Motor neuron (in vitro differentiated cells): ENCODE results near the gene STK17A. TPM values are rescaled to one million over a fixed set of nuclear protein-coding genes. Genes with fewer than 3 reads are reported as not detected.

ENCODE experiments used
- ATAC-seq, 8 experiments: fragments of 200-7000 bp; cut with Tn5 transposase; replicated peaks in 6 of 8; 2 replicates each; pipeline ENCODE4 v1.8.0; 2021; ENCODE audit warnings: mild to moderate bottlenecking in 8 of 8, moderate library complexity in 8 of 8
- H3K27ac ChIP-seq, 2 donors: fragments of 250-450 bp; sonication (Bioruptor Pico); 2 replicates each; pipeline ENCODE4 v1.9.0; 2021; ENCODE audit warnings: antibody characterized with exemption in 2 of 2, mild to moderate bottlenecking in 2 of 2, moderate library complexity in 1 of 2
- H3K4me1 ChIP-seq, 2 donors: fragments of 250-450 bp; sonication (Bioruptor Pico); replicated peaks in 1 of 2; 2 replicates each; pipeline ENCODE4 v1.6.1; 2021; ENCODE audit warnings: antibody characterized with exemption in 2 of 2, mild to moderate bottlenecking in 2 of 2, moderate library complexity in 1 of 2
- H3K4me3 ChIP-seq, 5 donors: fragments of 250-450 bp; sonication (Bioruptor Pico); 2 replicates each; pipeline ENCODE4 v1.9.0; 2021; ENCODE audit warnings: antibody characterized with exemption in 5 of 5, mild to moderate bottlenecking in 5 of 5, moderate library complexity in 4 of 5
- WGBS, 10 experiments: fragments of 450-650 bp; shearing (Covaris generic); methylation state at CpG; one replicate each; pipeline ENCODE4 v1.0.0; 2022; 5-methylcytosine and 5-hydroxymethylcytosine counted together
- in situ Hi-C, 9 experiments: fragments of 400-800 bp; cut with MboI; loops; one replicate each; pipeline ENCODE4 v1.15.0; 2021; ENCODE audit warnings: low sequenced_read_pairs in 9 of 9, low pct_unique_long_range_greater_than_20kb in 2 of 9; ENCODE audit not compliant: unreplicated experiment in 9 of 9
- total RNA-seq, 8 experiments: library from RNA; unstranded; fragments of 300-600 nt; gene quantifications; 2 replicates each; pipeline versions ENCODE4 v1.2.3 to v1.2.4, GENCODE V29; 2022

Gene STK17A
- total RNA-seq, 8 experiments from 2014 or later, result 3.9 to 18.4 (median 13.4) TPM

DNA sequence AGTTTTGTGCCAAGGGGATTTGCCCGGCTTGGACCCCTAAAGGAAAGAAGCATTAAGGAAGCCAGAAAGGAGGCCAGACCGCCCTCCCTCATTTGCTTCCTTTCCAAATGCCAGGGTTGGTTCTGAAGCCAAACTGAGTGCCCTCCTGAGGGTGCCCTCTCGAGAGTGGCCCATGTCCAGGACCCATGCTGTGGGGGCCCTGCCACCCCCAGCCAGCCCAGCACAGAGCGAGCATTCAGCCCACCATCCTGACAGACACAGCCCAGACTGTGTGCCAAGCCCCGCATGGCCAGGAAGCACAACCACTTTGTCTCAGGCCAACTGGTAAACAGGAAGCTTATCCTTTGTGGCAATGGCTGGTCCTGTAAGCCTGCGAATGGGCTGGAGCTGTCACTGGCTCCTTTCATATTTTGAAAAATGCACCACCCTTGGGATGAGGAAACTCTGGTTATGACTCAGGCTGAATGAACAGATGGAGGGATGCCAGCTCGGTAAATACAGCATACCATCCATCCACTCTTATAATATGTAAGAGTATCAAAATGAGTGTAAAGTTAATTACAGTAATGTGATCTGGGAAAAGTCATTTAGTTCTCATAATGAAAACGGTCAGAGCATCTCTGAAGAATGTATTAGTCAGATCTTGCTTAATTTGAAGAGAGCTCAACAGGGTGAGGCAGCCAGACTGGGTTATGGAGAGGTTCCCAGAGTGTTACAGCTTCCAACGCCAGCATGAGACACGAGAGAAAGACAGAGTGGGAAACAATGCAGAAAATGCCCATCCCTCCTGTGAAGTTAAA, 65.0 kb downstream of the STK17A start:
- in situ Hi-C loops, result no loop called here
- Histone ChIP-seq H3K4me3 (no peak overlapping the region), H3K4me1 (peaks cover 28 to 43% of the 10 kb centered on the region in 2 donors), H3K27ac (peak overlapping the region; percentile 72 to 90)
- 0 to 70% (median 30%) methylated on average over 1 to 4 of the region's 10 CpGs; no CpG with 5 or more reads in 1 of the 10 experiments for WGBS, 10 experiments
- peak; percentile 56 to 91 (median 82) for ATAC-seq

DNA sequence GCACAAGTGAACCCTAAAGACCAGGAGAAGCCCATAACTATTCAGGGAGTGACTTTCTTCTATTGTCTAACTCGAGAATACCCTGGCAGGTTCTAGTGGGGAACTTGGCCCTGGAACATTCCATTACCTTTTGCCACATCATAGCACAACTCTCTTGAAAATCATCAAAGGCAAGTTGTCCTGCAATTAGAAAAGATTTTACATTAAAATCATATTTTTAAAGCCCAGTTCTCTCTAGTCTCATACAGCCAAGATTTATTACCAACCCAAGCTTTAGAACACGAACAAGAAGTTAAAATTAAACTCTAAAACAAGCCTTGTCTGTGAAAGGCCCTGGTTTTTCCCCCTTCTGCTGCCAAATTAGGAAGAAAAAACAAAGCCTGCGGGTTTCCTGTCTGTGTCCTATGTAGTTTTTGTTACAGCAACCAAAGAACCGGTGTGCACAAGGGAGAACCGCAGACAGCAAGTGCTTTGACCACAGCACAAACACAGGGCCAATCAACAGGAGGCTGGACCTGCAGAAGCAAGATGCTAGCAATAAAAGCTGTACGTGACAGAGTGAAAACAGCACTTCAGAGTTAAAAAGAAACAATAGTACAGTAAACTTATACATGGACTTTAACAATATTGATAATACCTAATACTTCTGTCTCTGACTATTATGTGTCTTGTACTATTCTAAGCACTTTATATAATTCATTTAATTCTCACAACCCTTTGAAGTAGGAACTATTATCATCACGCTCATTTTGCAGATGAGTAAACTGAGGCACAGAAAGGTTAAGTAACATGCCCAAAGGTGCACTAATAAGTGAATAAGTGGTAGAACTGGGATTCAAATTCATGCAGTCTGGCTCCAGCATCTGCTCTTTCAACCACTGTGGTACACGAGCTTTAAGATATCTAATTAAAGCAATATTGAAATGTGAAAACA, 65.8 kb downstream of the STK17A start:
- in situ Hi-C loops, result no loop called here
- Histone ChIP-seq H3K4me1 (peaks cover 28 to 43% of the 10 kb centered on the region in 2 donors), H3K27ac (peak overlapping the region in 1 of 2 donors; percentile 45), H3K4me3 (no peak overlapping the region)
- ATAC-seq, result no peak
- 3 to 80% (median 52%) methylated on average over 1 to 8 of the region's 8 CpGs; no CpG with 5 or more reads in 1 of the 10 experiments for WGBS, 10 experiments

DNA sequence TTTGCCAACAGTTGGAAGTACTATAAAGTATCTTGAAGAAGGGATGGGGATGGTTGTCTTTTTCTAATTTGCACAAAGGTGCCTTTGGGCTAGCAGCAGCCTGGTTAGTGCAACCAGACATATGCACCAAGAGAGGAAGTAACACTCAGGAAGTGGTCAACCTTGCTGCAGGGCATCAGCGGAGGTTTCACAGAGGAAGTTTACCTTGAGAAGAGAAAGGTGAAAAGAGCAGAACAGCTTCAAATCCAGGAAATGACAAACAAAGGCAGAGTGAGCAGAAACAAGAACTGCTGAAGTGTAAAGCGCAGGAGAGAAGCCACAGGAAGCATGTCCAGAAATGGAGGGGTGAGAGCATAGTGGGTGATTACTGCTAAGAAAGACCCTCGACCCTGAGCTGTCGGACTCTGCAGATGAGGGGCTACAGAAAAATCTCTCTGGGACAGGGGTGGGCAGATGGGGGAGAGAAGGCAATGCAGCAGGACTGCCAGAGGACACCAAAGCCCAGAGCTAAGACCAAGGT, 66.9 kb downstream of the STK17A start:
- in situ Hi-C loops, result no loop called here
- no peak overlapping the region for H3K27ac ChIP-seq
- H3K4me3 ChIP-seq, result no peak overlapping the region

DNA sequence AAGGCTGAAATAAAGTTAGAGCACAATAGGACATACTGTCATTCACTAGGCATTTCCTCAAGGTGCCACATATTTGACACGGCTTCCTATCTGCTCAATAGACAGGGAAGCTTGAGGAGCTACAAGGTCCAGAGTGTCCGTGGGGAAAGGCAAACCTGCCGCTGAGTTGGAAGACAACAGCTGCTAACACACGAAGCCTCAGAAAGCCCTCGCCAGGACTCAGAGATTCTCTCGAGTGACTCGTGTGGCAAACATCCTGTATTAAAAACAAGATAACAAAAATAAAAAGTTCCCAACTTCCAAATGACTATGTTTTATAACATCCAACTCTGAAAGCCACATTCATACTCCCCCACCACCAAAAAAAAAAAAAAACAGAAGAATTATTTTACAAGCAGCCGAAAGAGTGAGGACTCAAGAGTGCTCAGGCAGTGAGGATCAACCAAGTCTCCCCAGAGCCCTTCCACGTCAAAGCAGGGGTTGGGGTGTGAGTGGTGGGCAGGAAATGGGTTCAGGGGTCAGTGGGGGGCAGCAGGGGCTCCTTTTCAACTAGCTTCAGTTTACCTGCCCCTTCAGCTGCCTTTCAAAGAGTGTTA, 67.6 kb downstream of the STK17A start:
- WGBS, 10 experiments, result 41 to 91% (median 78%) methylated on average over 4 to 8 of the region's 9 CpGs; no CpG with 5 or more reads in 1 of the 10 experiments
- ATAC-seq, result no peak
- H3K4me1 ChIP-seq, result peaks cover 28 to 36% of the 10 kb centered on the region in 2 donors
- H3K4me3 ChIP-seq, result no peak overlapping the region
- H3K27ac ChIP-seq, result no peak overlapping the region
- in situ Hi-C loops, result no loop called here

More for the DNA sequence above, 66.9 kb downstream of the STK17A start:
- WGBS, 10 experiments, result 79 to 100% (median 93%) methylated on average over 1 to 4 of the region's 4 CpGs
- peaks cover 28 to 43% of the 10 kb centered on the region in 2 donors for H3K4me1 ChIP-seq
- ATAC-seq, result no peak

DNA sequence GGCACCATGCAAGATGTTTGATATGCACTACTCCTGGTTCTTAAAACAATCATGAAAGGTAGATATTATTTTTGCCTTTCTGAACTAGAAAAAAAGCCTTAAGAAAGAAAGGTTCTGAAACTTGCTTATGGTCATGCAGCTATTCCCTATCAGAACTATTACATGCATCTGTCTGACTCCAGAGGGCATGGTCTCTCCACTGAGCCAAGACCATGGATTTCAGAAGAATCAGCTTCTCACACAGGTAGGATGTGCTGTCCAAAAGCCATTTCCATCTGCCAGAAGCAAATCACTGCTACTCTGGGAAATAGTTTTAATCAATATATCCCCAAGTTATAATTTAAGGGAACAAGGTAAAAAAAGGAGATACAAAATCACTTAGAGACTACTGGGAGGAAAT, 69.5 kb downstream of the STK17A start:
- in situ Hi-C loops, result no loop called here
- no peak overlapping the region for H3K4me3 ChIP-seq
- H3K4me1 ChIP-seq, result peaks cover 12 to 18% of the 10 kb centered on the region in 2 donors
- H3K27ac ChIP-seq, result no peak overlapping the region
- ATAC-seq, result no peak

DNA sequence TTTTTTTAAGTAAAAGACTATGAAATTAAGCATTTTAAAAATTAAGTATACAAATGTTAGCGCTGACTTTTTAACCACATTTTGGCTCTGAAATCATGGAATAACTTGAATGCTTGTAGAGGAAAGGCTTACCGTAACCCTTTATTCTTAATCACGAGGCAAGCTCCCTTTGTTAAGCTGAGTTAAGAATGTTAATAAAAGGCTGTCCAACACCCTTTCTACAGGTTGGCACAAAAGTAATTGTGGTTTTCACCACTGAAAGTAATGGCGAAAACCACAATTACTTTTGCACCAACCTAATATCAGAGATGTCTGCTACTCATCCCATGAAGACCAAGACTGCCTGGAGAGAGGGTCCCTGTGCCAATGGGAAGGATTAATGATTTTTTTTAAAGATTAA, 70.6 kb downstream of the STK17A start:
- in situ Hi-C loops, result no loop called here
- no peak for ATAC-seq
- Histone ChIP-seq H3K4me3 (no peak overlapping the region), H3K27ac (no peak overlapping the region), H3K4me1 (peaks cover 1 to 7% of the 10 kb centered on the region in 2 donors)
- WGBS, 10 experiments, result 85 to 100% (median 97%) methylated on average over 1 to 4 of the region's 4 CpGs

DNA sequence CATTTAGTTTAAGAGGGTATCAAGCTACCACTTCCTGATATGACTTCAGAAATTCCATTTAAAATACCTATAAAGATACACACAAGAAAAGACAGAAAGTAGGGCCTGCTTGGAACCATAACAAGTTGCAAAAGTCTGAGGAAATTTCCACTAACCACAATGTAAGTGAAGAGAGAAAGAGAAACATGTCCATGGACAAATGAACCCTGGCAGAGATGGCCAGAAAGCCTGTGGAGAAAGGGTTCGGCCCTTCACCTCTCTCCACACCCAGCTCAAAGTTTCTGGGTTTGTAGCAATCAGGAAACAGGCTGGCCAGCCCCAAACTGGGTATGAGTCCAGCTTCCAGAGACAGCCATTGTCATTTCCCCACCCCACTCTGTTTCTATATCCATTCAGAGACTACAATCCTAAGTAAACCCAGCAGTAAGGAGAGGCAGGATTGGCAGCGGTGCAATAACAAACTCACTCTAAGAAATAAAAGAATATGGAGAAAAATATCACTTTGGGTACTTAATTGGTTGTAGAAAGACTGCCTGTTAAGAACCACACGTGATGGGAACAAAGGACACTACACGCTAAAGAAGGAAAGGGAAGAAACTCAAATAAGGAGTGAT, 71.1 kb downstream of the STK17A start:
- in situ Hi-C loops, result no loop called here
- Histone ChIP-seq H3K4me3 (no peak overlapping the region), H3K27ac (no peak overlapping the region), H3K4me1 (peaks cover 2 to 3% of the 10 kb centered on the region in 2 donors)
- 89 to 100% (median 96%) methylated on average over 2 to 4 of the region's 4 CpGs; no CpG with 5 or more reads in 1 of the 10 experiments for WGBS, 10 experiments
- no peak for ATAC-seq

DNA sequence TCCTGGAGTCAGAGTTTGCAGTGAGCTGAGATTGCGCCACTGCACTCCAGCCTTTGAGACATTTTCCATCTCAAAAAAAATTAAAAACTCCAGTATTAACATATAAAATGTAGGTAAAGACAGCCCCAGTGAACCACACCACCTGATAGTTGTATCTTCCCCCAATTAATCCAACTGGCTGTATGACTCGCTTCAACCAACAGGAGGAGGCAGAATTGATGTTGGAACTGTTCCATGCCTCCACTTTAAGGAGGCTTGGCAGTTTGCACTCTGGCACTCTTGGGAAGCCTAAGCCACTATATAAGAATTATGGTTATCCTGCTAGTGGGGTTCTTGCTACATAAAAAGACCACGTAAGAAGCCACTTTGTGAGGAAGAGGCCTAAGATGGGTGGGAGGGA, 72.7 kb downstream of the STK17A start:
- in situ Hi-C loops, result no loop called here
- Histone ChIP-seq H3K4me3 (no peak overlapping the region), H3K4me1 (peaks cover 0 to 3% of the 10 kb centered on the region in 2 donors), H3K27ac (no peak overlapping the region)
- WGBS, 10 experiments, result 90 to 100% (median 100%) methylated on average over 1 to 2 of the region's 3 CpGs; no CpG with 5 or more reads in 2 of the 10 experiments
- ATAC-seq, result no peak

DNA sequence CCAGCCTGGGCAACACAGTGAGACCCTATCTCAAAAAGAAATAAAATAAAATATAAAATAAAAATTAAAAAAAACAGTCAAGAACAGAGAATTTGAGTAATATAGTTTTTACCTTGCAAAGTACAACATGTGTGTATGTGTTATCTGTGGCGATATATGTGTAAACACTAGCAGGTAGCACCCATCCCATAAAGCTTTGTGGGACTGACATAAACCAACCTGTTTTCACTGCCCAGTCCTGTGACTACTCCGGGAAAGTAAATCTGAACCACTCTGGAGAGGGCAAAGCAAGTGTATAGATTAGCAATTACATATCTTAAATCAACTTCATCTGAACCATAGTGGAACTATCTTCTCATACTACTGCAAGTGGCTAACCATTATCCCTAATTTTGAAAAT, 74.1 kb downstream of the STK17A start:
- in situ Hi-C loops, result no loop called here
- ATAC-seq, result no peak
- Histone ChIP-seq H3K27ac (no peak overlapping the region), H3K4me3 (no peak overlapping the region), H3K4me1 (peaks cover 0 to 3% of the 10 kb centered on the region in 2 donors)
- 60 to 100% (median 100%) methylated on average over 1 to 2 of the region's 2 CpGs; no CpG with 5 or more reads in 3 of the 10 experiments for WGBS, 10 experiments

DNA sequence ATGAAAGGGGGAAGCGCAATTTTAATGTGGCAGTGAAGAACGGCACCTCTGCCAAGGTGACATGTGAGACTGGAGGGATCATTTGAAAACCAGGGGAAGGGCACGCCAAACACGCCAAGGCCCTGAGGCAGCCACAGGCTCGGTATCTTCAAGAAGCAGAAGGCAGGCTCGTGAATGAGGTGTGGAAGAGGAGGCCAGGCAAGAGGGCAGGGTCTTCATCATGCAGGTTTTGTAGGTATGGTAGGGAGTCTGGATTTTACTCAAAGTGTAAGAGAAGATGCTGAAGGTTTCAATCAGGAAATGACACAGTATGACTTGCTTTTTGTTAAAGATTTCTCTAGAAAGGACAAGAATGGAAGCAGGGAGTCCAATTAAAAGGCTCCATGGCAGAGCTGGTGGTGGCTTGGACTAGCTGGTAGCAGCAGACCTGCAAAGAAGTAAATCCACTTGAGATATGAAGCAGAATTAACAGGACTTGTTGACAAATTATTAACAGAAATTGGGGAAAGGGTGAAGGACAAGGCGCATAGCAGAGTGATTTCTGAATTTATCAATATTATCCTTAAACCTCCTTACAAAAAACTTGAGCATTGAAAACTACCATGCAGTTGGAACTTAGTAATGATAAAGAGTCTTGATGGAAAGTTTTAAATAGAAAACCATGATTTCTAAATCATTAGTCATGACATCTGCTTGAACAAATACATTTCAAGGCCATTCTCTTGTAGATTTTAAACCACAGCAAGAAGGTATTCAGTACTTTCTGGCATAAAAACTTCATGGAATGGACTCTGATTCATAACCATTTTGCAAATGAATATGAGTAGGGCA, 76.0 kb downstream of the STK17A start:
- in situ Hi-C loops, result no loop called here
- WGBS, 10 experiments, result 80 to 100% (median 93%) methylated on average over 1 to 7 of the region's 7 CpGs
- peak in 3 of 8 experiments; percentile 23 to 95 (median 89) for ATAC-seq
- no peak overlapping the region for H3K4me3 ChIP-seq
- H3K27ac ChIP-seq, result no peak overlapping the region
- peaks cover 0 to 3% of the 10 kb centered on the region in 2 donors for H3K4me1 ChIP-seq

DNA sequence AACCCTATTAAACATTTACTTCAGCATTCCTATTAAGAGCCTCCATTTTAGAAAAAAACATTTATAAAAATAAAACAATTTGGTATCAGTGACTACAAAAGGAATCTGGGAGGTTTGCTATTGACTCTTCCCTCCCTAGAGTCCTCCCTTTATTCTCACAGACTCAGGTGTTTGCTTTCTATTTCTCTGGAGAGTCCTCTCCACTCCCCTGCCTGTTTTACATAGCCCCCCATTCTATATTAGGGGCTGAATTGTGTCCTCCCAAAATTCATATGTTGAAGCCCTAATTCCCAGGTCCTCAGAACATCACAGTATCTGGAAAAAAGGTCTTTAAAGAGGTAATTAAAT, 76.6 kb downstream of the STK17A start:
- peaks cover 0 to 3% of the 10 kb centered on the region in 2 donors for H3K4me1 ChIP-seq
- H3K27ac ChIP-seq, result no peak overlapping the region
- no peak overlapping the region for H3K4me3 ChIP-seq
- in situ Hi-C loops, result no loop called here
- ATAC-seq, result no peak

DNA sequence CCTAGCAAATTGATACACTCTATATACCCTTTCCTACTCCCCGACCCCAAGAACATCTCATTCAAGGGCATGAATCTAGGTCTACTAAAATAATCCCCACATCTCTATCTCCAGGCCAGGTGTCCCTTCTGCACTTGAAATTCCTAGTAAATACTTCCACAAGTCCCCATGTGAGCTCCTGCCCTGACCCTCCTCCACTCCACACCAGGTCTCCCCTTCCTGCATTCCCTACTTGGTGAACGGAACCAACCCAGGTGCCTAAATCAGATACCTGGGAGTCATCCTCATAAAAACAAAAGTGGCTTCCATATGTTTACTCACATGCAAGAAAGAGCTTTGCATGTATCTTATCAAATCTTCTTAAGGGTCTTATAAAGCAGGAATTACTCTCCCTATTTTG, 77.2 kb downstream of the STK17A start:
- H3K4me1 ChIP-seq, result peaks cover 0 to 3% of the 10 kb centered on the region in 2 donors

More for the DNA sequence above, 77.2 kb downstream of the STK17A start:
- no peak overlapping the region for H3K4me3 ChIP-seq
- H3K27ac ChIP-seq, result no peak overlapping the region
- ATAC-seq, result no peak
- in situ Hi-C loops, result no loop called here
- WGBS, 10 experiments, result 88 to 100% (median 100%) methylated on average over 1 to 2 of the region's 2 CpGs; no CpG with 5 or more reads in 7 of the 10 experiments
